Spinal cord (tissue), 10 donors: ENCODE data around the gene ARL6IP5. TPM values are rescaled to one million over a fixed set of nuclear protein-coding genes. Genes with fewer than 3 reads are reported as not detected.
A peak's percentile ranks its signal among the peaks of the same experiment; 100 is the strongest.

ENCODE experiments used
- DNase-seq, 6 donors: peaks; one replicate each; pipeline versions ENCODE4 v3.0.0 to v3.0.0-alpha.2; 2013 to 2015; ENCODE audit warnings: low spot score in 6 of 6, low read depth in 4 of 6
- H3K27ac ChIP-seq: one replicate; pipeline ENCODE4 v1.5.1; 2013; ENCODE audit warnings: low read depth, low read length, control low read depth
- H3K27me3 ChIP-seq: one replicate; pipeline ENCODE4 v1.6.1; 2013; ENCODE audit warnings: low read length; ENCODE audit not compliant: control insufficient read depth, insufficient read depth
- H3K36me3 ChIP-seq: one replicate; pipeline ENCODE4 v1.6.1; 2013; ENCODE audit warnings: low read length; ENCODE audit not compliant: control insufficient read depth, insufficient read depth
- H3K4me1 ChIP-seq: one replicate; pipeline ENCODE4 v1.6.1; 2013; ENCODE audit warnings: low read length; ENCODE audit not compliant: control insufficient read depth, insufficient read depth
- H3K4me3 ChIP-seq: one replicate; pipeline ENCODE4 v1.5.1; 2013; ENCODE audit warnings: low read depth, low read length, control low read depth
- H3K9me3 ChIP-seq: one replicate; pipeline ENCODE4 v1.6.1; 2013; ENCODE audit warnings: low read length; ENCODE audit not compliant: control insufficient read depth, insufficient read depth
- WGBS: methylation state at CpG from one replicate; pipeline ENCODE4 v1.1.5; 2013; ENCODE audit warnings: missing lambda C conversion rate; ENCODE audit not compliant: insufficient coverage; 5-methylcytosine and 5-hydroxymethylcytosine counted together
- polyA plus RNA-seq, 2 donors: library from polyadenylated mRNA; unstranded; fragments of 120-200 nt; gene quantifications; one replicate each; pipeline ENCODE4 v1.2.1, GENCODE V29; 2013; ENCODE audit not compliant: insufficient read length in 2 of 2
- total RNA-seq, 2 donors: library from RNA; depleted of rRNA in 1 of 2; stranded (reverse); fragments of 120-200 nt in 1 of 2; fragments of >200 nt in 1 of 2; gene quantifications; one replicate each; pipeline versions ENCODE4 v1.2.3 to v1.2.4, GENCODE V29; 2013 to 2014
- donor health status: healthy.

The ARL6IP5 gene
- total and polyA plus RNA-seq, 4 donors, result 101 to 160 (median 126) TPM

- WGBS, result 27% methylated on average over 1 of the region's 1 CpG
- H3K36me3 ChIP-seq, result no peaks in the 10 kb centered on the region
- no peaks in the 10 kb centered on the region for H3K27me3 ChIP-seq
- H3K9me3 ChIP-seq, result no peaks in the 10 kb centered on the region
- H3K4me3 ChIP-seq, result no peak overlapping the region
- no peak overlapping the region for H3K27ac ChIP-seq
- DNase-seq, result no peak
- no peaks in the 10 kb centered on the region for H3K4me1 ChIP-seq
Measured at GRCh38 chr3:69110941-69111546, 26.3 kb downstream of the ARL6IP5 start.

GRCh38 chr3:69113536-69113935 is 28.8 kb downstream of the ARL6IP5 start:
- no peaks in the 10 kb centered on the region for H3K36me3 ChIP-seq
- no peak overlapping the region for H3K27ac ChIP-seq
- H3K27me3 ChIP-seq, result no peaks in the 10 kb centered on the region
- DNase-seq, result no peak
- no peaks in the 10 kb centered on the region for H3K4me1 ChIP-seq
- WGBS, result 83% methylated on average over 1 of the region's 3 CpGs
- H3K4me3 ChIP-seq, result no peak overlapping the region
- H3K9me3 ChIP-seq, result no peaks in the 10 kb centered on the region

DNA sequence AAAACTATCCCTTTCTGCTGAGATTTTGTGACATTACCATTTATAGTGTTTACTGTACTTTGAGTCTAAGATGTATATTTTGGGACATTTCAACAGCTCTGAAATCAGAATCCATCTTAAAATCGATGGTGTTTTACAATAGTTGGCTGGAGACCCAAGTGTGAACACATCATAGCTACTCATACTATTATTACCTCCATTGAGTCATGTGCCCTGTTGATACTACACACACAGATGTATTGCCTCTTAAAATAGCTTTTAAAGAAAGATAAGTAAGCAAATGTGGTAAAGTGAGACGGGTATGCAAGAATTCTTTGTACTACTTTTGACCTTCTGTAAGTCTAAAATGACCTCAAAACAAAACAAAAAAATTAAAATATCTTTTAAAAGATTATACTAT is 31.0 kb downstream of the ARL6IP5 start:
- no peak overlapping the region for H3K4me3 ChIP-seq
- no peaks in the 10 kb centered on the region for H3K27me3 ChIP-seq
- WGBS, result no CpG with 5 or more reads among the region's 2 CpGs
- DNase-seq, result no peak
- no peaks in the 10 kb centered on the region for H3K4me1 ChIP-seq
- no peaks in the 10 kb centered on the region for H3K36me3 ChIP-seq
- H3K9me3 ChIP-seq, result no peaks in the 10 kb centered on the region
- no peak overlapping the region for H3K27ac ChIP-seq

DNA sequence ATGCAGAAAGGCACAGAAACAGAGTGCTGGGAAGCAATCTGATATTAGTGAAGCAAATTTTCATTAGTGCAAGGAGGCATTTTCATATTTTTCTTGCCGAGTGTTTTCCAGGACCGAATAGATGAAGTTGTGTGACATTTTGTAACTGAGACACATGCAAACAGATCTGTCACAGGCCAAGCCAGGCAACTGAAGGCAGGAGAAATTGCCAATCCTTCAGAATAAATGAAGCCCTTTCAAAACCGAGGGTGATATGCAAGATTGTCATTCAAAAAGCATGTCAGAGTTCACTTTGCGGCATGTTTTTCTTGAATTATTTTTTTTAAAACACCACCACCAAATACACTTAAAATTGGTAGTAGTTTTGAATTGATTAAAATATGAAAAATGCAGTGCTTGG is 31.4 kb downstream of the ARL6IP5 start:
- Histone ChIP-seq H3K36me3 (no peaks in the 10 kb centered on the region), H3K4me3 (no peak overlapping the region), H3K4me1 (no peaks in the 10 kb centered on the region), H3K27ac (no peak overlapping the region), H3K27me3 (no peaks in the 10 kb centered on the region), H3K9me3 (no peaks in the 10 kb centered on the region)
- peak in 1 of 6 donors; percentile 29 for DNase-seq
- WGBS, result 90% methylated on average over 2 of the region's 4 CpGs

DNA sequence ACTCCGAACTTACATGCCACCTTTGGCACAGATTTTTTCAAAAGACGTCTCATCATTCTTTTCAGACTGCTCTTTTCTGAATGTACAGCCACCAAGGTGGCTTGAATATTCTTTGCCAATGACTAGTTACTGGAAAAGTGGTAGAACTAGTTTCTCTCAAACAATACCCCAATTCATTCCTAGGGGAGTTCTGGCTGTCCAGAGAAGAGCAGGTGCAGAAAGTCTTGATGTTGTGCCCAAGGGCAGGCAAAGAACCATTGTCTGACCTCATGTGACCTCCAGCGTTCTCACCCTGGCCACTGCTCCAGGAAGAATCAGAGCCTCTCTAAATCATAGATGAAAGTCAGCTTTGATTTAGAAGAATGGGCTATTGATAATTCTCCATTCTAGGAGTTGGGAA is 32.2 kb downstream of the ARL6IP5 start:
- Histone ChIP-seq H3K36me3 (no peaks in the 10 kb centered on the region), H3K27ac (no peak overlapping the region)

GRCh38 chr3:69118555-69118954 is 33.8 kb downstream of the ARL6IP5 start:
- no peaks in the 10 kb centered on the region for H3K36me3 ChIP-seq
- H3K4me1 ChIP-seq, result no peaks in the 10 kb centered on the region
- no peak for DNase-seq
- no peaks in the 10 kb centered on the region for H3K27me3 ChIP-seq
- no peak overlapping the region for H3K4me3 ChIP-seq
- H3K27ac ChIP-seq, result no peak overlapping the region
- no peaks in the 10 kb centered on the region for H3K9me3 ChIP-seq
- 96% methylated on average over 10 of the region's 12 CpGs for WGBS

More for the DNA sequence above, 32.2 kb downstream of the ARL6IP5 start:
- Histone ChIP-seq H3K4me1 (no peaks in the 10 kb centered on the region), H3K27me3 (no peaks in the 10 kb centered on the region), H3K4me3 (no peak overlapping the region), H3K9me3 (no peaks in the 10 kb centered on the region)
- WGBS, result no CpG with 5 or more reads among the region's 3 CpGs
- peak in 1 of 6 donors; percentile 15 for DNase-seq

DNA sequence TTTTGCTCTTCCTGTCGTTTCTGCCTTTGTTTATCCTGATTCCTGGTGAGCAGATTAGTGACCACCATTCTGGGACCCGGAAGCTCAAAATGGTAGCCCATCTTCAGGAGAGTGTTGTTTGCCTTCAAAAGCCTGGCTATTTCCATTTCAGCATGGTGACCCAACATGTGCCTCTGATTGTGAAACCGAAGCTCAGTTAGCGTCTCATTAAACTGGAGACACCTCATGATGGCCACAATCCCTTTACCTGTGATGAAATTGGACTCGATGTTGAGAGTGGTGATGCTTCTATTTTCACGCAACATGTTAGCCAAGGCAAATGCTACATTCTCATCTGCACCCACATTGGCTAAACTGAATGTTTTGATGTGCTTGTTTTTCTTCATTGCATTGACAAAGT is 34.4 kb downstream of the ARL6IP5 start:
- 79% methylated on average over 2 of the region's 6 CpGs for WGBS
- DNase-seq, result no peak
- Histone ChIP-seq H3K27ac (no peak overlapping the region), H3K4me1 (no peaks in the 10 kb centered on the region), H3K36me3 (no peaks in the 10 kb centered on the region), H3K27me3 (no peaks in the 10 kb centered on the region), H3K9me3 (no peaks in the 10 kb centered on the region), H3K4me3 (no peak overlapping the region)

DNA sequence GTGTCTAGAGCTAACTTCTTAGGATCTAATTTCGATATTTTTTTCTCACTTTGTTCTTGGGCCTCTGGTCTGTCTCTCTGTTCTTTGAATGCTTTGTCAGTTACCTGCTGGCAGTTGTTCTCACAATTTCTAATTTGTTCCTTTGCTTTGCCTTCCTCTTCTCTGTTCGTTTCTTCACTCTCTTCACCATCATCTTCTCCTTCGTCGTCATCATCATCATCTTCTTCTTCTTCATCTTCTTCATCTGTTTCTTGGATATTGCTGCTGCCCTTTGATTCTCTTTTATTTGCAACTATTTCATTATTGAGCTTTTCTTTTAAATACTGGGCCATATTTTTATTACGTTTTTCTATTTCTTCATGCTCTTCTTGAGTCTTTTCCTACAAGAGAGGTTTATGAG is 34.9 kb downstream of the ARL6IP5 start:
- Histone ChIP-seq H3K36me3 (no peaks in the 10 kb centered on the region), H3K27ac (no peak overlapping the region), H3K4me3 (no peak overlapping the region), H3K27me3 (no peaks in the 10 kb centered on the region), H3K4me1 (no peaks in the 10 kb centered on the region), H3K9me3 (no peaks in the 10 kb centered on the region)
- no peak for DNase-seq
- 75% methylated on average over 2 of the region's 5 CpGs for WGBS

GRCh38 chr3:69120879-69121464 is 36.2 kb downstream of the ARL6IP5 start:
- H3K36me3 ChIP-seq, result no peaks in the 10 kb centered on the region
- WGBS, result no CpG with 5 or more reads among the region's 1 CpG
- peak; percentile 35 to 93 (median 62) for DNase-seq
- no peak overlapping the region for H3K4me3 ChIP-seq
- no peaks in the 10 kb centered on the region for H3K9me3 ChIP-seq
- H3K4me1 ChIP-seq, result no peaks in the 10 kb centered on the region
- H3K27ac ChIP-seq, result no peak overlapping the region
- H3K27me3 ChIP-seq, result no peaks in the 10 kb centered on the region

GRCh38 chr3:69121513-69121912 is 36.8 kb downstream of the ARL6IP5 start:
- no peak overlapping the region for H3K27ac ChIP-seq
- no peak overlapping the region for H3K4me3 ChIP-seq

More at GRCh38 chr3:69121513-69121912, 36.8 kb downstream of the ARL6IP5 start:
- no peak for DNase-seq
- WGBS, result 100% methylated on average over 2 of the region's 6 CpGs
- Histone ChIP-seq H3K9me3 (no peaks in the 10 kb centered on the region), H3K4me1 (no peaks in the 10 kb centered on the region), H3K27me3 (no peaks in the 10 kb centered on the region), H3K36me3 (no peaks in the 10 kb centered on the region)
